Measurements from ENCODE around the gene FYN.
"Not testable (repeated sequence)": the region's sequence is repeated elsewhere in the genome, so short reads cannot be mapped to it uniquely, and the experiment has no call there.

FYN gene

GRCh38 chr6:111789598-111789997 lies 83.7 kb downstream of the FYN start:
- DNase-seq (ENCODE audit: low spot score): no peak

GRCh38 chr6:111788379-111789276 lies 84.6 kb downstream of the FYN start:
- DNase-seq (ENCODE audit: low spot score): no peak

- DNase-seq (ENCODE audit: low spot score): not testable (repeated sequence)
Measured at GRCh38 chr6:111786151-111786550, 87.1 kb downstream of the FYN start.

- DNase-seq (ENCODE audit: low spot score): no peak
Measured at GRCh38 chr6:111784433-111784832, 88.8 kb downstream of the FYN start.

GRCh38 chr6:111782887-111783466 lies 90.3 kb downstream of the FYN start:
- DNase-seq (ENCODE audit: low spot score): no peak

- no peak for DNase-seq (ENCODE audit: low spot score)
Measured at GRCh38 chr6:111782192-111782809, 91.0 kb downstream of the FYN start.

GRCh38 chr6:111781041-111781708 lies 92.1 kb downstream of the FYN start:
- DNase-seq (ENCODE audit: low spot score): no peak

GRCh38 chr6:111780393-111780792 lies 92.9 kb downstream of the FYN start:
- no peak for DNase-seq (ENCODE audit: low spot score)

GRCh38 chr6:111779660-111780059 lies 93.6 kb downstream of the FYN start:
- no peak for DNase-seq (ENCODE audit: low spot score)

GRCh38 chr6:111779031-111779430 lies 94.2 kb downstream of the FYN start:
- DNase-seq (ENCODE audit: low spot score): no peak

GRCh38 chr6:111777357-111777756 lies 95.9 kb downstream of the FYN start:
- DNase-seq (ENCODE audit: low spot score): no peak

GRCh38 chr6:111776236-111777221 lies 96.7 kb downstream of the FYN start:
- DNase-seq (ENCODE audit: low spot score): no peak

GRCh38 chr6:111775145-111775922 lies 97.9 kb downstream of the FYN start:
- DNase-seq (ENCODE audit: low spot score): no peak

GRCh38 chr6:111774346-111774703 lies 98.9 kb downstream of the FYN start:
- DNase-seq (ENCODE audit: low spot score): no peak

- no peak for DNase-seq (ENCODE audit: low spot score)
Measured at GRCh38 chr6:111773501-111774345, 99.5 kb downstream of the FYN start.

GRCh38 chr6:111772381-111772780 lies 100.9 kb downstream of the FYN start:
- DNase-seq (ENCODE audit: low spot score): no peak

GRCh38 chr6:111771629-111772028 lies 101.6 kb downstream of the FYN start:
- no peak for DNase-seq (ENCODE audit: low spot score)

- no peak for DNase-seq (ENCODE audit: low spot score)
Measured at GRCh38 chr6:111771094-111771432, 102.2 kb downstream of the FYN start.

- no peak for DNase-seq (ENCODE audit: low spot score)
Measured at GRCh38 chr6:111770263-111771093, 102.8 kb downstream of the FYN start.

Data from left forelimb (tissue), 1 donor.